ENCODE measurements around the gene AHCYL2.
"Not testable (repeated sequence)": the region's sequence is repeated elsewhere in the genome, so short reads cannot be mapped to it uniquely, and the experiment has no call there.

AHCYL2 gene

GRCh38 chr7:129282865-129283264, 58.0 kb downstream of the AHCYL2 start:
- DNase-seq (ENCODE audit: low read depth in 2 of 2, low spot score in 1 of 2), result no peak

GRCh38 chr7:129283936-129284335, 59.1 kb downstream of the AHCYL2 start:
- DNase-seq (ENCODE audit: low read depth in 2 of 2, low spot score in 1 of 2), result no peak

- DNase-seq (ENCODE audit: low read depth in 2 of 2, low spot score in 1 of 2), result no peak
These were observed 60.3 kb downstream of the AHCYL2 start for GRCh38 chr7:129285111-129285510.

- DNase-seq (ENCODE audit: low read depth in 2 of 2, low spot score in 1 of 2), result no peak
These were observed 68.0 kb downstream of the AHCYL2 start for GRCh38 chr7:129292861-129293260.

GRCh38 chr7:129295015-129295423, 70.2 kb downstream of the AHCYL2 start:
- no peak for DNase-seq (ENCODE audit: low read depth in 2 of 2, low spot score in 1 of 2)

GRCh38 chr7:129298268-129298893, 73.6 kb downstream of the AHCYL2 start:
- peak in 1 of 2 donors; percentile 31 for DNase-seq (ENCODE audit: low read depth in 2 of 2, low spot score in 1 of 2)

GRCh38 chr7:129299889-129300288, 75.1 kb downstream of the AHCYL2 start:
- no peak for DNase-seq (ENCODE audit: low read depth in 2 of 2, low spot score in 1 of 2)

GRCh38 chr7:129300299-129300698, 75.5 kb downstream of the AHCYL2 start:
- DNase-seq (ENCODE audit: low read depth in 2 of 2, low spot score in 1 of 2), result not testable (repeated sequence)

GRCh38 chr7:129307592-129307991, 82.8 kb downstream of the AHCYL2 start:
- DNase-seq (ENCODE audit: low read depth in 2 of 2, low spot score in 1 of 2), result no peak

GRCh38 chr7:129308047-129308446, 83.2 kb downstream of the AHCYL2 start:
- DNase-seq (ENCODE audit: low read depth in 2 of 2, low spot score in 1 of 2), result no peak

GRCh38 chr7:129311429-129311828, 86.6 kb downstream of the AHCYL2 start:
- no peak for DNase-seq (ENCODE audit: low read depth in 2 of 2, low spot score in 1 of 2)

GRCh38 chr7:129313282-129313681, 88.5 kb downstream of the AHCYL2 start:
- DNase-seq (ENCODE audit: low read depth in 2 of 2, low spot score in 1 of 2), result no peak

- no peak for DNase-seq (ENCODE audit: low read depth in 2 of 2, low spot score in 1 of 2)
These were observed 91.1 kb downstream of the AHCYL2 start for GRCh38 chr7:129315960-129316359.

GRCh38 chr7:129317450-129317849, 92.6 kb downstream of the AHCYL2 start:
- DNase-seq (ENCODE audit: low read depth in 2 of 2, low spot score in 1 of 2), result no peak

- DNase-seq (ENCODE audit: low read depth in 2 of 2, low spot score in 1 of 2), result no peak
These were observed 102.2 kb downstream of the AHCYL2 start for GRCh38 chr7:129327076-129327475.

- DNase-seq (ENCODE audit: low read depth in 2 of 2, low spot score in 1 of 2), result no peak
These were observed 107.6 kb downstream of the AHCYL2 start for GRCh38 chr7:129332254-129333035.

GRCh38 chr7:129334473-129334872, 109.6 kb downstream of the AHCYL2 start:
- DNase-seq (ENCODE audit: low read depth in 2 of 2, low spot score in 1 of 2), result no peak

- DNase-seq (ENCODE audit: low read depth in 2 of 2, low spot score in 1 of 2), result no peak
These were observed 113.6 kb downstream of the AHCYL2 start for GRCh38 chr7:129338450-129338849.

GRCh38 chr7:129341212-129341611, 116.4 kb downstream of the AHCYL2 start:
- no peak for DNase-seq (ENCODE audit: low read depth in 2 of 2, low spot score in 1 of 2)

GRCh38 chr7:129341816-129342806, 117.3 kb downstream of the AHCYL2 start:
- DNase-seq (ENCODE audit: low read depth in 2 of 2, low spot score in 1 of 2), result no peak

- DNase-seq (ENCODE audit: low read depth in 2 of 2, low spot score in 1 of 2), result no peak
These were observed 118.4 kb downstream of the AHCYL2 start for GRCh38 chr7:129343099-129343700.
